22Rv1 (cell line): ENCODE results near the gene HOXD3.

Source experiments
- CTCF ChIP-seq: fragments of 450-650 bp; IDR thresholded peaks from 2 replicates; pipeline ENCODE4 v1.5.1; 2017; ENCODE audit warnings: mild to moderate bottlenecking
- ZFX ChIP-seq: fragments of 450-650 bp; IDR thresholded peaks from 2 replicates; pipeline ENCODE4 v1.6.1; 2017; ENCODE audit warnings: antibody characterized with exemption, borderline replicate concordance

GRCh38 chr2:176109192-176109901 lies 47.8 kb upstream of the HOXD3 start:
- TF ChIP-seq CTCF: no peak
- TF ChIP-seq ZFX: no peak
